ENCODE data around the gene MYO3B. TPM values are rescaled to one million over a fixed set of nuclear protein-coding genes. Genes with fewer than 3 reads are reported as not detected.

Gene MYO3B
- total and polyA plus RNA-seq, 2 of the 8 experiments (the other 6 are each of a cell fraction or from before 2014, with no cell fraction given) = 0.17 to 0.19 TPM

DNA sequence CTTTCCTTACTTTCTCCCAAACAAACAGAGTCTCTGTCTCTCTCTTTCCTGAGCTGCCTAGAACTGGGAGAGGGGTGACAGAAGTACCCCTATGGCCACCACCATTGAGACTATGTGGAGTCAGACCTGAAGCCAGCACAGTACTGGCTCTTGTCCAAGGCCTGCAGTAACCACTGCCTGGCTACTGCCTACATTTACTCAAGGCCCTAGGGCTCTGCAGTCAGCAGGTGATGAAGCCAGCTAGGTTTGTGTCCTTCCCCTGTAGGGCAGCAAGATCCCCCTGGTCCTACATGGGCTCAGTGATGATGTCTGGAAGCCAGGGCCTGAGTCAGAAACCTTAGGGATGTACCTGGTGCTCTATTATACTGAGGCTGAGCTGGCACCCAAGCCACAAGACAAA lies 12.2 kb downstream of the MYO3B start (continued):
- no peak for TF ChIP-seq YY1 (IDR thresholded peaks at IDR 0.05; ENCODE audit: low read depth, low read length)
